ENCODE measurements around the gene RPS29.

The RPS29 gene

DNA sequence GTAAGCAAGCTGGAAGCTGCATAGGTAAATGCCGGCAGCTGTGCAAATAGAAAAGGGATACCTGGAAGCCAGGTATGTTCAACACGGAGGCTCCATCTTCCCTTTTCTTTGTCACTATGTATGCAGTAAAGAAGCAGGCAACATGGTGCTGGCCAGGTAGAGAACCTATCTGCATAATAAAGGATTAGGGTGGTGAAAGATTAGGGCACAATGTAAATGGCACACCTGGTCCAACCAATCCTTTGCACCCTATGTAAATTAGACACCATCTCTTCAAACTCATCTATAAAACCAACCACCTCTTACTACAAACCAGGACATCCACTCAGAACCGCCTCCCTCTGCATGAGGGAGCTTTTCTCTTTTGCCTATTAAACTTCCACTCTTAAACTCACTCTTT is 32.3 kb downstream of the RPS29 start:
- WGBS, 2 donors (ENCODE audit: extremely low coverage in 2 of 2, insufficient read length in 2 of 2, insufficient replicate concordance in 1 of 2), result no CpG with 5 or more reads among the region's 3 CpGs
- H4K91ac ChIP-seq (ENCODE audit: low read depth, low read length, poor library complexity), result no peak overlapping the region
- no peak overlapping the region for H2BK15ac ChIP-seq (ENCODE audit: low read length)
- no peak overlapping the region for H4K8ac ChIP-seq (ENCODE audit: low read depth, low read length)
- no peaks in the 10 kb centered on the region for H3K27me3 ChIP-seq (ENCODE audit: control insufficient read depth in 3 of 3, insufficient read depth in 3 of 3, low read depth in 1 of 3, low read length in 3 of 3)
- H3K14ac ChIP-seq (ENCODE audit: low read length), result no peak overlapping the region
- no peak overlapping the region for H3K27ac ChIP-seq (replicated peaks; ENCODE audit: low read length)
- no peaks in the 10 kb centered on the region for H3K36me3 ChIP-seq (replicated peaks in 1 of 2; ENCODE audit: control insufficient read depth in 2 of 2, insufficient read depth in 2 of 2, low read length in 2 of 2)
- H2BK120ac ChIP-seq (ENCODE audit: low read depth, low read length), result no peak overlapping the region
- H3K4me1 ChIP-seq (ENCODE audit: control insufficient read depth in 2 of 2, insufficient read depth in 1 of 2, low read depth in 1 of 2, low read length in 2 of 2), result peaks cover 3 to 6% of the 10 kb centered on the region in 2 donors
- H3K79me1 ChIP-seq (ENCODE audit: low read depth, low read length), result no peaks in the 10 kb centered on the region
- H3K4ac ChIP-seq (ENCODE audit: low read length), result no peak overlapping the region
- H3K9ac ChIP-seq (ENCODE audit: low read depth, low read length, poor library complexity), result no peak overlapping the region
- DNase-seq (ENCODE audit: low spot score), result no peak
- H3K9me3 ChIP-seq (replicated peaks in 1 of 2; ENCODE audit: control insufficient read depth in 2 of 2, insufficient read depth in 1 of 2, low read depth in 1 of 2, low read length in 2 of 2), result no peaks in the 10 kb centered on the region
- H3K23ac ChIP-seq (ENCODE audit: low read depth, low read length, poor library complexity), result no peak overlapping the region
- H3K4me2 ChIP-seq (ENCODE audit: insufficient read depth, low read length, poor library complexity, severe bottlenecking), result no peak overlapping the region
- H3K4me3 ChIP-seq (ENCODE audit: low read length in 2 of 2), result no peak overlapping the region
- no peak overlapping the region for H2AK5ac ChIP-seq (ENCODE audit: low read depth, low read length)
- H2BK12ac ChIP-seq (ENCODE audit: low read length), result no peak overlapping the region
- H2BK5ac ChIP-seq (ENCODE audit: low read length), result no peak overlapping the region
- H3K18ac ChIP-seq (ENCODE audit: low read length), result no peak overlapping the region
- H2AFZ ChIP-seq (ENCODE audit: low read length), result no peak overlapping the region

DNA sequence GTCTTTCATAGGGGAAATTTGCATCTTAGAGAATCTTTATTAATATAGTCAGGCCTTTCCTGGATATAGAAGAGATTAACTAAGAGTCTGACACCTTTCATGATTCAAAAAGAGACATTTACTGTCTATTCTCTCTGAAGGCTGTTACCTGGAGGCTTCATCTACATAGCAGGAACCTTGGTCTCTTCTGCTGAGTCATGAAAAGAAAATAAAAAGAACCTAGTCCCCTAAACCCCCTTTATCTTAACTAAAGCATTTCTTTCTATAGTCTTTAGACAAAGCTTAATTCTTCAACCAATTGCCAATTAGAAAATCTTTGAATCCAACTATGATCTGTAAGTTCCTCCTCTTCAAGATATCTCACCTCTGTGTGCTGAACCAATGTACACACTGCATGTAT is 33.1 kb downstream of the RPS29 start:
- H3K4me1 ChIP-seq (ENCODE audit: control insufficient read depth in 2 of 2, insufficient read depth in 1 of 2, low read depth in 1 of 2, low read length in 2 of 2), result peaks cover 3 to 6% of the 10 kb centered on the region in 2 donors
- no peak overlapping the region for H3K9ac ChIP-seq (ENCODE audit: low read depth, low read length, poor library complexity)
- no peaks in the 10 kb centered on the region for H3K79me1 ChIP-seq (ENCODE audit: low read depth, low read length)
- H4K8ac ChIP-seq (ENCODE audit: low read depth, low read length), result no peak overlapping the region
- no peak overlapping the region for H2BK12ac ChIP-seq (ENCODE audit: low read length)
- no peak overlapping the region for H2AK5ac ChIP-seq (ENCODE audit: low read depth, low read length)
- H2AFZ ChIP-seq (ENCODE audit: low read length), result no peak overlapping the region
- no peak for DNase-seq (ENCODE audit: low spot score)
- no peak overlapping the region for H3K4me2 ChIP-seq (ENCODE audit: insufficient read depth, low read length, poor library complexity, severe bottlenecking)
- no peaks in the 10 kb centered on the region for H3K9me3 ChIP-seq (replicated peaks in 1 of 2; ENCODE audit: control insufficient read depth in 2 of 2, insufficient read depth in 1 of 2, low read depth in 1 of 2, low read length in 2 of 2)
- H2BK5ac ChIP-seq (ENCODE audit: low read length), result no peak overlapping the region
- H3K4ac ChIP-seq (ENCODE audit: low read length), result no peak overlapping the region
- no peak overlapping the region for H4K91ac ChIP-seq (ENCODE audit: low read depth, low read length, poor library complexity)
- no peaks in the 10 kb centered on the region for H3K36me3 ChIP-seq (replicated peaks in 1 of 2; ENCODE audit: control insufficient read depth in 2 of 2, insufficient read depth in 2 of 2, low read length in 2 of 2)
- no peak overlapping the region for H2BK120ac ChIP-seq (ENCODE audit: low read depth, low read length)
- no peak overlapping the region for H3K18ac ChIP-seq (ENCODE audit: low read length)
- H2BK15ac ChIP-seq (ENCODE audit: low read length), result no peak overlapping the region
- no peak overlapping the region for H3K27ac ChIP-seq (replicated peaks; ENCODE audit: low read length)
- H3K4me3 ChIP-seq (ENCODE audit: low read length in 2 of 2), result no peak overlapping the region
- H3K27me3 ChIP-seq (ENCODE audit: control insufficient read depth in 3 of 3, insufficient read depth in 3 of 3, low read depth in 1 of 3, low read length in 3 of 3), result no peaks in the 10 kb centered on the region
- H3K14ac ChIP-seq (ENCODE audit: low read length), result no peak overlapping the region
- H3K23ac ChIP-seq (ENCODE audit: low read depth, low read length, poor library complexity), result no peak overlapping the region

DNA sequence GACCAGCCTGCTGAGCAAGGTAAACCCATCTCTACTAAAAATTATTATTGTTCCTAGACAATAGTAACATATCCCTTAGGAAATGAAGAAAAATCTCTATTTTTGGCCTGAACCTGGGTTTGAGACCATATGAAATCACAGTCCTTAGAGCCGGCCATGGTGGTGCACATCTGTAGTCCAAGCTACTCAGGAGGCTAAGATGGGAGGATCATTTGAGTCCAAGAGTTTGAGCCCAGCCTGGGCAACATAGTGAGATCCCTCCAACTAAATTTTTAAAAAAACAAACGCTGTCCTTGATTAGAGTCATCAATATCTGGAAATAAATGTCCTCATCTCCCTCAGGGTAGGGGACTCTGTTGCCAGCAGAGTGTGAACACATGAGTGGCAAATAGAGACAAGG is 34.6 kb downstream of the RPS29 start:
- no peak overlapping the region for H3K18ac ChIP-seq (ENCODE audit: low read length)
- H2BK5ac ChIP-seq (ENCODE audit: low read length), result no peak overlapping the region
- H3K4me1 ChIP-seq (ENCODE audit: control insufficient read depth in 2 of 2, insufficient read depth in 1 of 2, low read depth in 1 of 2, low read length in 2 of 2), result peaks cover 3 to 8% of the 10 kb centered on the region in 2 donors
- H3K27me3 ChIP-seq (ENCODE audit: control insufficient read depth in 3 of 3, insufficient read depth in 3 of 3, low read depth in 1 of 3, low read length in 3 of 3), result no peaks in the 10 kb centered on the region
- no peak overlapping the region for H4K91ac ChIP-seq (ENCODE audit: low read depth, low read length, poor library complexity)
- no peak overlapping the region for H3K27ac ChIP-seq (replicated peaks; ENCODE audit: low read length)
- H3K36me3 ChIP-seq (replicated peaks in 1 of 2; ENCODE audit: control insufficient read depth in 2 of 2, insufficient read depth in 2 of 2, low read length in 2 of 2), result no peaks in the 10 kb centered on the region
- no peak overlapping the region for H2BK120ac ChIP-seq (ENCODE audit: low read depth, low read length)
- no peak overlapping the region for H3K4me3 ChIP-seq (ENCODE audit: low read length in 2 of 2)
- no peak overlapping the region for H3K9ac ChIP-seq (ENCODE audit: low read depth, low read length, poor library complexity)
- no peak overlapping the region for H2BK15ac ChIP-seq (ENCODE audit: low read length)
- H3K4ac ChIP-seq (ENCODE audit: low read length), result no peak overlapping the region
- no peak overlapping the region for H2BK12ac ChIP-seq (ENCODE audit: low read length)
- no peak for DNase-seq (ENCODE audit: low spot score)
- WGBS, 2 donors (ENCODE audit: extremely low coverage in 2 of 2, insufficient read length in 2 of 2, insufficient replicate concordance in 1 of 2), result no CpG with 5 or more reads among the region's 2 CpGs
- no peak overlapping the region for H2AFZ ChIP-seq (ENCODE audit: low read length)
- no peak overlapping the region for H3K14ac ChIP-seq (ENCODE audit: low read length)
- no peak overlapping the region for H4K8ac ChIP-seq (ENCODE audit: low read depth, low read length)
- no peaks in the 10 kb centered on the region for H3K79me1 ChIP-seq (ENCODE audit: low read depth, low read length)
- no peak overlapping the region for H3K4me2 ChIP-seq (ENCODE audit: insufficient read depth, low read length, poor library complexity, severe bottlenecking)
- H2AK5ac ChIP-seq (ENCODE audit: low read depth, low read length), result no peak overlapping the region
- H3K9me3 ChIP-seq (replicated peaks in 1 of 2; ENCODE audit: control insufficient read depth in 2 of 2, insufficient read depth in 1 of 2, low read depth in 1 of 2, low read length in 2 of 2), result no peaks in the 10 kb centered on the region
- no peak overlapping the region for H3K23ac ChIP-seq (ENCODE audit: low read depth, low read length, poor library complexity)

DNA sequence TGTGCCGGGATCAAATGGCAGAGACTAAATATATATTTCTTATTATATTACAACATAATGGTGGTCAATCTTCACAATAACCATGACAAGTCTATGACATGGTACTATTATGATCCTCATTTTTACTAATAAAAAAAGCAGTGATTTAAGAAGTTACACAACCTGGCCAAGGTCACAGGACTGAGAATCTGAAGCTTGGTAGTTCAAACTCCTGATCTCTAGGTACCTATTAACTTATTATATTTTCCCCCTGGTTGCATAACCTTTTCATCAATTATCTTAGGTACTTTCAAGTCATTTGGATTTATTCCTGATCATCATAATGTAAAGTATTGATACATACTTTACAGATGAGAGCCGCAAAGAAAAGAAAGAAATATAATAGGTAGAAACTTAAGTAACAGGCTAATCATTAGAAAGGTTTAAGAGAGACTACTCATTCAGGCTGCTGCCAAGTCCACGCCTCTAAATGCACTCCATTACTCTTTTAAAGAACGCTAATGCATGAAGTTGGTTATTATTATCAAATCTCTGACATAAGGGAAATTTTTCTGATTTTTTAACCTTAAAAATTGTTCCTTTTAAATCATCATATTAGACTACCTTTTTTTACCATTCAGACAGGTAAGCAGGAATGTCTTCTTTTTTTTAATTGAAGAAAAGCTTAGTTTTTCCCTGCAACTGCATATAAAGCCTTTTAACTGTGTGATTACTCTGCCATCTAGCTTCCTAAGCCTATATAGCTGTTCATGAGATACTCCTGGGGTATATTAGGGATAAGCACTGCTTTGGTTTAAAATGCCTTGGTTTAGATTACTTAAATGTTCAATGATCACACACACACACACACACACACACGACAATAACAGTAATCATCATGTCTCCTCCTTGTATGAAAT is 35.6 kb downstream of the RPS29 start:
- no peak overlapping the region for H3K23ac ChIP-seq (ENCODE audit: low read depth, low read length, poor library complexity)
- H3K27me3 ChIP-seq (ENCODE audit: control insufficient read depth in 3 of 3, insufficient read depth in 3 of 3, low read depth in 1 of 3, low read length in 3 of 3), result no peaks in the 10 kb centered on the region
- H3K9ac ChIP-seq (ENCODE audit: low read depth, low read length, poor library complexity), result no peak overlapping the region
- H2AFZ ChIP-seq (ENCODE audit: low read length), result no peak overlapping the region
- no peak overlapping the region for H4K8ac ChIP-seq (ENCODE audit: low read depth, low read length)
- no peak overlapping the region for H2BK5ac ChIP-seq (ENCODE audit: low read length)
- WGBS, 2 donors (ENCODE audit: extremely low coverage in 2 of 2, insufficient read length in 2 of 2, insufficient replicate concordance in 1 of 2), result no CpG with 5 or more reads among the region's 5 CpGs
- no peak for DNase-seq (ENCODE audit: low spot score)
- no peak overlapping the region for H4K91ac ChIP-seq (ENCODE audit: low read depth, low read length, poor library complexity)
- H2BK120ac ChIP-seq (ENCODE audit: low read depth, low read length), result no peak overlapping the region
- no peaks in the 10 kb centered on the region for H3K9me3 ChIP-seq (replicated peaks in 1 of 2; ENCODE audit: control insufficient read depth in 2 of 2, insufficient read depth in 1 of 2, low read depth in 1 of 2, low read length in 2 of 2)
- no peaks in the 10 kb centered on the region for H3K36me3 ChIP-seq (replicated peaks in 1 of 2; ENCODE audit: control insufficient read depth in 2 of 2, insufficient read depth in 2 of 2, low read length in 2 of 2)
- H2BK15ac ChIP-seq (ENCODE audit: low read length), result no peak overlapping the region
- H2AK5ac ChIP-seq (ENCODE audit: low read depth, low read length), result no peak overlapping the region
- no peak overlapping the region for H3K27ac ChIP-seq (replicated peaks; ENCODE audit: low read length)
- H3K18ac ChIP-seq (ENCODE audit: low read length), result no peak overlapping the region
- H3K79me1 ChIP-seq (ENCODE audit: low read depth, low read length), result no peaks in the 10 kb centered on the region
- H3K4me2 ChIP-seq (ENCODE audit: insufficient read depth, low read length, poor library complexity, severe bottlenecking), result no peak overlapping the region
- no peak overlapping the region for H3K14ac ChIP-seq (ENCODE audit: low read length)
- no peak overlapping the region for H3K4ac ChIP-seq (ENCODE audit: low read length)
- H3K4me1 ChIP-seq (ENCODE audit: control insufficient read depth in 2 of 2, insufficient read depth in 1 of 2, low read depth in 1 of 2, low read length in 2 of 2), result peaks cover 3 to 8% of the 10 kb centered on the region in 2 donors
- H3K4me3 ChIP-seq (ENCODE audit: low read length in 2 of 2), result no peak overlapping the region
- no peak overlapping the region for H2BK12ac ChIP-seq (ENCODE audit: low read length)
